GM06990 (cell line): Measurements from ENCODE around the gene PDE1A.

ENCODE experiments used
- DNase-seq: peaks from one replicate; pipeline ENCODE4 v3.0.0-alpha.2; 2011; ENCODE audit not compliant: insufficient read length; ENCODE audit errors: extremely low read depth
- H3K27me3 ChIP-seq: replicated peaks from 2 replicates; pipeline ENCODE4 v1.6.0; 2011; ENCODE audit warnings: low read length; ENCODE audit not compliant: control insufficient read depth, insufficient read depth
- H3K36me3 ChIP-seq: 2 replicates; pipeline ENCODE4 v1.5.1; 2011; ENCODE audit warnings: low read length; ENCODE audit not compliant: control insufficient read depth, insufficient read depth
- H3K4me3 ChIP-seq: replicated peaks from 2 replicates; pipeline ENCODE4 v1.5.1; 2011; ENCODE audit warnings: low read depth, mild to moderate bottlenecking, control low read depth, low read length
- TF ChIP-seq, protein P1 (sequence below): IDR thresholded peaks from 2 replicates; pipeline ENCODE4 v1.5.1; 2011; ENCODE audit warnings: low read length, control low read depth, mild to moderate bottlenecking, inconsistent platforms; ENCODE audit not compliant: insufficient read depth, poor library complexity, severe bottlenecking

PDE1A gene

DNA sequence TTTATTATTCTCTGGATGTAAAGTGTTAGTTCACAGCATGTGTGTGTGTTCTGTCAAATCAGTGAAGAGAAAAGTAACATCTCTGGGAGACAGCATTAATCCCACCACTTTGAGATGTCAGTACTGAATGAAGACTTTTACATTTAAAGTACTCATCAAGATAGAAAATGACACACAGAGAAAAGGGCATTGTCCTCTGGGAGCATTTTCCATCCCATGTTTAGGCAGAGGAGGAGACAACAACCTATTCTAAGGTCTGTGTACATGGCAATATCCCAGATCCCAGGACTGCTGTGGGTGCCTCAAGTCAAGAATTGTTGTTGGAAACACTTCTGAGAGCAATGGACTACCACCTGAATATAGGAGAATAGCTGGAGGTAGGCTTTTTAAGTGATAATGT is 239.7 kb downstream of the PDE1A start:
- no peaks in the 10 kb centered on the region for H3K27me3 ChIP-seq
- no peaks in the 10 kb centered on the region for H3K36me3 ChIP-seq
- H3K4me3 ChIP-seq = no peak overlapping the region
- TF ChIP-seq, protein P1, sequence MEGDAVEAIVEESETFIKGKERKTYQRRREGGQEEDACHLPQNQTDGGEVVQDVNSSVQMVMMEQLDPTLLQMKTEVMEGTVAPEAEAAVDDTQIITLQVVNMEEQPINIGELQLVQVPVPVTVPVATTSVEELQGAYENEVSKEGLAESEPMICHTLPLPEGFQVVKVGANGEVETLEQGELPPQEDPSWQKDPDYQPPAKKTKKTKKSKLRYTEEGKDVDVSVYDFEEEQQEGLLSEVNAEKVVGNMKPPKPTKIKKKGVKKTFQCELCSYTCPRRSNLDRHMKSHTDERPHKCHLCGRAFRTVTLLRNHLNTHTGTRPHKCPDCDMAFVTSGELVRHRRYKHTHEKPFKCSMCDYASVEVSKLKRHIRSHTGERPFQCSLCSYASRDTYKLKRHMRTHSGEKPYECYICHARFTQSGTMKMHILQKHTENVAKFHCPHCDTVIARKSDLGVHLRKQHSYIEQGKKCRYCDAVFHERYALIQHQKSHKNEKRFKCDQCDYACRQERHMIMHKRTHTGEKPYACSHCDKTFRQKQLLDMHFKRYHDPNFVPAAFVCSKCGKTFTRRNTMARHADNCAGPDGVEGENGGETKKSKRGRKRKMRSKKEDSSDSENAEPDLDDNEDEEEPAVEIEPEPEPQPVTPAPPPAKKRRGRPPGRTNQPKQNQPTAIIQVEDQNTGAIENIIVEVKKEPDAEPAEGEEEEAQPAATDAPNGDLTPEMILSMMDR = no peak
- DNase-seq = no peak

DNA sequence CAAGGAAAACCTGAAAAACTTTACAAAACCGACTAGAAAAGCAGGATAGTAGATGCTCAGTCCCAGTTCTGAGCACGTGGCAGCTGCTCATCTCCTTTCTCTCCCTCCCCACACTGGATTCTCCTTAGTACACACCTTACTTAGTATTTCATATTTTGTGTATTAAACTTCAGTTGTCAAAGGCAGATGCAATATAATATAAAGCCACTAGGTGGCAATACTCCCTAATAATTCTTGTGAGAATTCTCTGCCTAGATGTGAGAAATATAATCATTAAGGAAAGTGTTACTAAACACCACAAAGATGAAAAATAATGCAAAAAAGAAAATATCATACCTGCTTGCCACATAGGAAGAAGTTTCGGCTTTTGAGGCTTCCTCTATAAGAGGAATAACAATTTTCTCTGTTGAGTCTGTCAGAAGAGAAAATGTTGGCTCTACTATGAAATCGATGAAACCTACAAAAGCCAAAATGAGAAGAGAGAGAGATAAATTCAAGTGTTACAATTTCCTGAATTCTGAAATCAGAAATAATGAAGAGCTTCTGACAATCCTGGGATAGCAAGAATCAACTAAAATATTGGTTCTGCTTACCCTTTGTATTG is 240.6 kb downstream of the PDE1A start:
- TF ChIP-seq, protein P1 = peak; percentile 43
- peak; percentile 7 for DNase-seq
- Histone ChIP-seq H3K27me3 (no peaks in the 10 kb centered on the region), H3K4me3 (no peak overlapping the region), H3K36me3 (no peaks in the 10 kb centered on the region)

GRCh38 chr2:182182436-182182835 is 244.4 kb downstream of the PDE1A start:
- TF ChIP-seq, protein P1 = no peak

GRCh38 chr2:182181381-182181780 is 245.5 kb downstream of the PDE1A start:
- no peaks in the 10 kb centered on the region for H3K27me3 ChIP-seq
- no peak for DNase-seq
- H3K4me3 ChIP-seq = no peak overlapping the region
- no peaks in the 10 kb centered on the region for H3K36me3 ChIP-seq
- TF ChIP-seq, protein P1 = no peak

More at GRCh38 chr2:182182436-182182835, 244.4 kb downstream of the PDE1A start:
- Histone ChIP-seq H3K27me3 (no peaks in the 10 kb centered on the region), H3K36me3 (no peaks in the 10 kb centered on the region), H3K4me3 (no peak overlapping the region)
- no peak for DNase-seq

DNA sequence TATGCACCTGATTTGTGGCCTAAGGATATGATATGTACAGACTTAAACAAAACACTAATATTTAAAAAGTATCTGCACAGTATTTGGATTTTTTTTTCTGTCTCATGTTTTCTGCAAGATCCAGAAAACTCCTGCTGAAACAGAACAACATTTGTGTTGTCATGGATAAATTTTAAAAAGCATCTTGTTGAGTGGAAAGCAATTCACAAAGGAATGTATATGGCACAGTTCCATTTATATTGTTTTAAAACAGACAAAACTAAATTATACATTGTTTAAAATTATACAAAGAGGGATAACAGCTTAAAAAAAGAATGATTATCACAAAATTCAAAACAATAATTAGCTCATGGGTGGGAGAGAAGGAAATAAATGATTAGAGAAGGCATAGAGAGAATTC is 247.7 kb downstream of the PDE1A start:
- Histone ChIP-seq H3K36me3 (no peaks in the 10 kb centered on the region), H3K4me3 (no peak overlapping the region), H3K27me3 (no peaks in the 10 kb centered on the region)
- DNase-seq = no peak
- TF ChIP-seq, protein P1 = no peak
